Fibroblast of lung (primary cell): ENCODE results near the gene C16orf96. TPM values are rescaled to one million over a fixed set of nuclear protein-coding genes. Genes with fewer than 3 reads are reported as not detected.

Experiments
- DNase-seq, 2 donors: peaks; one replicate each; pipeline versions ENCODE4 v3.0.0 to v3.0.0-alpha.2; 2010; ENCODE audit warnings: low read depth in 2 of 2
- H2AFZ ChIP-seq: 2 replicates; pipeline ENCODE4 v1.5.1; 2012; ENCODE audit warnings: low read length, control low read depth, inconsistent platforms
- H3K27ac ChIP-seq: 2 replicates; pipeline ENCODE4 v1.5.1; 2011; ENCODE audit warnings: low read length, control low read depth; ENCODE audit not compliant: insufficient read depth
- H3K27me3 ChIP-seq: 2 replicates; pipeline ENCODE4 v1.5.1; 2011; ENCODE audit warnings: mild to moderate bottlenecking, low read length; ENCODE audit not compliant: control insufficient read depth, insufficient read depth
- H3K36me3 ChIP-seq: 2 replicates; pipeline ENCODE4 v1.5.1; 2011; ENCODE audit warnings: low read length; ENCODE audit not compliant: control insufficient read depth, insufficient read depth
- H3K4me1 ChIP-seq: 2 replicates; pipeline ENCODE4 v1.5.1; 2011; ENCODE audit warnings: low read length; ENCODE audit not compliant: control insufficient read depth, insufficient read depth; ENCODE audit errors: extremely low read depth
- H3K4me2 ChIP-seq: 2 replicates; pipeline ENCODE4 v1.5.1; 2011; ENCODE audit warnings: low read length, control low read depth; ENCODE audit not compliant: insufficient read depth; ENCODE audit errors: extremely low read depth
- H3K4me3 ChIP-seq, 4 experiments: fragments of 200-600 bp in 1 of 4; sonication (generic) in 1 of 4; replicated peaks in 1 of 4; 2 replicates each; pipeline ENCODE4 v1.5.1; 2011 to 2016; ENCODE audit warnings: low read length in 4 of 4, low read depth in 3 of 4, mild to moderate bottlenecking in 3 of 4, control low read depth in 2 of 4, inconsistent platforms in 1 of 4, mixed read lengths in 1 of 4; ENCODE audit not compliant: insufficient read depth in 1 of 4; ENCODE audit errors: control extremely low read depth in 1 of 4
- H3K79me2 ChIP-seq: 2 replicates; pipeline ENCODE4 v1.5.1; 2012; ENCODE audit warnings: mild to moderate bottlenecking, low read length, inconsistent platforms; ENCODE audit not compliant: control insufficient read depth, insufficient read depth
- H3K9ac ChIP-seq: 2 replicates; pipeline ENCODE4 v1.5.1; 2011; ENCODE audit warnings: mild to moderate bottlenecking, low read length, control low read depth; ENCODE audit not compliant: insufficient read depth
- H3K9me3 ChIP-seq: 2 replicates; pipeline ENCODE4 v1.5.1; 2012; ENCODE audit warnings: low read depth, low read length; ENCODE audit not compliant: control insufficient read depth, insufficient read depth
- H4K20me1 ChIP-seq: 2 replicates; pipeline ENCODE4 v1.5.1; 2011; ENCODE audit warnings: low read length; ENCODE audit not compliant: control insufficient read depth, insufficient read depth; ENCODE audit errors: extremely low read depth
- EZH2 ChIP-seq: IDR thresholded peaks from 2 replicates; pipeline ENCODE4 v1.5.1; 2012; ENCODE audit warnings: low read length, control low read depth, mild to moderate bottlenecking; ENCODE audit errors: missing control alignments
- polyA plus RNA-seq, 2 donors: library from polyadenylated mRNA; depleted of rRNA in 1 of 2; stranded (reverse) in 1 of 2; unstranded in 1 of 2; fragments of >200 nt; gene quantifications; 2 replicates each; pipeline ENCODE4 v1.2.1, GENCODE V29; 2011 to 2012; ENCODE audit warnings: missing spikeins in 1 of 2
- total RNA-seq: library from RNA; depleted of rRNA; stranded (reverse); fragments of >200 nt; gene quantifications from 2 replicates; pipeline ENCODE4 v1.2.1, GENCODE V29; 2014
- TF ChIP-seq, protein P1 (sequence below), 2 donors: IDR thresholded peaks in 1 of 2; conservative IDR thresholded peaks in 1 of 2; 1 replicate in 1 of 2; 2 replicates in 1 of 2; pipeline ENCODE4 v1.5.1; 2011 to 2012; ENCODE audit warnings: low read length in 2 of 2, control low read depth in 1 of 2, inconsistent platforms in 1 of 2, low read depth in 1 of 2, mild to moderate bottlenecking in 1 of 2

Gene C16orf96
- total and polyA plus RNA-seq, 2 donors (not counting 1 experiment from before 2014, with no cell fraction given) = under 0.01 TPM; not detected in 1

DNA sequence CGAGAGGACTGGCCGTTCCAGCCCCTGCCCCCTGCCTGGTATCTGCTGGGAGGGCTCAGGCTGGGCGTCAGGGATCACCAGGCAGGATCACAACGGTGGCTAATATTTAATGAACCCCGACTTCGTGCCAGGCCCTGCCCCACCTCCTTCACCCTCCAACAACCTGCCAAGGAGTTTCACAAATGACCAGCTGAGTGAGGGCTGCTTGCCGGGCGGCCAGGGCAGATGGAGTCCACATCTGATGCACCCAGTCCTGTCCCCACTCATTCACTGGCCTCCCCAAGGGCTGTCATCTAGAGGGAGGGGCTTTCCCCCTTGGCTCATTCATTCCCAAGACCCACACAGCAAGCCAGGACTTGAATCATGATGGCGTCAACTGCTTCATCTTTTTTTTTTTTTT is 41.0 kb downstream of the C16orf96 start:
- no peaks in the 10 kb centered on the region for H3K4me1 ChIP-seq
- DNase-seq = peak in 1 of 2 donors; percentile 49
- H3K4me3 ChIP-seq = no peak overlapping the region
- H3K36me3 ChIP-seq = no peaks in the 10 kb centered on the region
- no peak for TF ChIP-seq EZH2
- TF ChIP-seq, protein P1, sequence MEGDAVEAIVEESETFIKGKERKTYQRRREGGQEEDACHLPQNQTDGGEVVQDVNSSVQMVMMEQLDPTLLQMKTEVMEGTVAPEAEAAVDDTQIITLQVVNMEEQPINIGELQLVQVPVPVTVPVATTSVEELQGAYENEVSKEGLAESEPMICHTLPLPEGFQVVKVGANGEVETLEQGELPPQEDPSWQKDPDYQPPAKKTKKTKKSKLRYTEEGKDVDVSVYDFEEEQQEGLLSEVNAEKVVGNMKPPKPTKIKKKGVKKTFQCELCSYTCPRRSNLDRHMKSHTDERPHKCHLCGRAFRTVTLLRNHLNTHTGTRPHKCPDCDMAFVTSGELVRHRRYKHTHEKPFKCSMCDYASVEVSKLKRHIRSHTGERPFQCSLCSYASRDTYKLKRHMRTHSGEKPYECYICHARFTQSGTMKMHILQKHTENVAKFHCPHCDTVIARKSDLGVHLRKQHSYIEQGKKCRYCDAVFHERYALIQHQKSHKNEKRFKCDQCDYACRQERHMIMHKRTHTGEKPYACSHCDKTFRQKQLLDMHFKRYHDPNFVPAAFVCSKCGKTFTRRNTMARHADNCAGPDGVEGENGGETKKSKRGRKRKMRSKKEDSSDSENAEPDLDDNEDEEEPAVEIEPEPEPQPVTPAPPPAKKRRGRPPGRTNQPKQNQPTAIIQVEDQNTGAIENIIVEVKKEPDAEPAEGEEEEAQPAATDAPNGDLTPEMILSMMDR (conservative IDR thresholded peaks at IDR 0.05 in 1 of 2, IDR thresholded peaks at IDR 0.05 in 1 of 2; ENCODE audit: low read depth in 1 of 2, low read length in 2 of 2) = no peak
- H4K20me1 ChIP-seq = no peaks in the 10 kb centered on the region
- H2AFZ ChIP-seq = no peak overlapping the region
- no peaks in the 10 kb centered on the region for H3K79me2 ChIP-seq
- H3K27ac ChIP-seq = no peak overlapping the region
- peaks cover 7% of the 10 kb centered on the region for H3K27me3 ChIP-seq
- no peaks in the 10 kb centered on the region for H3K9me3 ChIP-seq
- H3K9ac ChIP-seq = no peak overlapping the region
- no peak overlapping the region for H3K4me2 ChIP-seq

DNA sequence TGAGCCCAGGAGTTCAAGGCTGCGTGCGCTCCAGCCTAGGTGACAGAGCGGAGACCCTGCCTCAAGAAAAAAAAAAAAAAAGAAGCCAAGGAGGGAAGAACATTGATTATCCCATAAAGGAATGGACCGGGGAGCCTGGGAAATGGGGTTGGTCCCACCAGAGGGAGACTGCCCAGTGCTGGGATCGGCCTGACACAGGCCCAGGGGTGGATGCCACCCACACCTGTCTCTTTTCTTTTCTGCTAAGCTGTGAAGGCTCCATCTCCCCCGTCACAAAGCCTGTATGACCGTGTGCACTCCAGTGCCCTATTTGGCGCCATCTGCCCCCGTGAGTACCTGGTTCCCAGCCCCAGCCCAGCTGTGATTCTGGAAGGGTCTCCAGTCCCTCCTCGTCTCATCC is 42.9 kb downstream of the C16orf96 start:
- no peak overlapping the region for H3K4me2 ChIP-seq
- no peak overlapping the region for H3K9ac ChIP-seq
- no peak overlapping the region for H2AFZ ChIP-seq
- DNase-seq = no peak
- no peak overlapping the region for H3K4me3 ChIP-seq
- no peaks in the 10 kb centered on the region for H3K79me2 ChIP-seq
- H4K20me1 ChIP-seq = no peaks in the 10 kb centered on the region
- no peaks in the 10 kb centered on the region for H3K36me3 ChIP-seq
- H3K9me3 ChIP-seq = no peaks in the 10 kb centered on the region
- no peak overlapping the region for H3K27ac ChIP-seq
- no peaks in the 10 kb centered on the region for H3K4me1 ChIP-seq
- peaks cover 7% of the 10 kb centered on the region for H3K27me3 ChIP-seq
- TF ChIP-seq, protein P1 (conservative IDR thresholded peaks at IDR 0.05 in 1 of 2, IDR thresholded peaks at IDR 0.05 in 1 of 2; ENCODE audit: low read depth in 1 of 2, low read length in 2 of 2) = no peak
- no peak for TF ChIP-seq EZH2

DNA sequence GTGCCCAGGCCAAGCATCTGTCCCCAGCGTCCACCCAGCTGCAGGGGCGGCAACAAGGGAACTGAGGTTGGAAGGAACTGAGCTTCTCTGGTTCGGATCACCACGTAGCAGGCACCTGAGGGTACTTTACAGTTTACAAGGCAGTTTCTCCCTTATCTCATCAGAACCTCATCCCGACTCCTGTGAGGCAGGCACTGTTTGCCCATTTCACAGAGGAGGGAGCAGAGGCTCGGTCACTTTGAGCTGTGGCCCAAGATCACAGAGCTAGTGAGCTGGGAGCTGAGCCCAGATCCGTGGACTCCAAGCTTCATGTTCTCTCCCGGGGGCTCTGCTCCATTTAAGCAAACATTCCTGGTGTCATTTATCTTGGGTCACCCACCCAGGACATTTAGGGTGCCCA is 43.4 kb downstream of the C16orf96 start:
- Histone ChIP-seq H2AFZ (no peak overlapping the region), H4K20me1 (no peaks in the 10 kb centered on the region), H3K27me3 (peaks cover 7% of the 10 kb centered on the region), H3K9ac (no peak overlapping the region), H3K4me2 (no peak overlapping the region), H3K9me3 (no peaks in the 10 kb centered on the region), H3K36me3 (no peaks in the 10 kb centered on the region), H3K4me3 (no peak overlapping the region), H3K27ac (no peak overlapping the region), H3K4me1 (no peaks in the 10 kb centered on the region), H3K79me2 (no peaks in the 10 kb centered on the region)
- no peak for DNase-seq
- TF ChIP-seq, protein P1 (conservative IDR thresholded peaks at IDR 0.05 in 1 of 2, IDR thresholded peaks at IDR 0.05 in 1 of 2; ENCODE audit: low read depth in 1 of 2, low read length in 2 of 2) = no peak
- TF ChIP-seq EZH2 = no peak
